Measurements from ENCODE around the gene DAO. TPM values are rescaled to one million over a fixed set of nuclear protein-coding genes. Genes with fewer than 3 reads are reported as not detected.
"Not testable (repeated sequence)": the region's sequence is repeated elsewhere in the genome, so short reads cannot be mapped to it uniquely, and the experiment has no call there.

Gene DAO
- total RNA-seq, 1 donor from 2014 or later: not detected

- DNase-seq (ENCODE audit: low spot score): no peak
Observed at GRCh38 chr12:108849660-108850059, 30.2 kb upstream of the DAO start.

- peak; percentile 85 for DNase-seq (ENCODE audit: low spot score)
Observed at GRCh38 chr12:108850854-108851573, 28.9 kb upstream of the DAO start.

DNA sequence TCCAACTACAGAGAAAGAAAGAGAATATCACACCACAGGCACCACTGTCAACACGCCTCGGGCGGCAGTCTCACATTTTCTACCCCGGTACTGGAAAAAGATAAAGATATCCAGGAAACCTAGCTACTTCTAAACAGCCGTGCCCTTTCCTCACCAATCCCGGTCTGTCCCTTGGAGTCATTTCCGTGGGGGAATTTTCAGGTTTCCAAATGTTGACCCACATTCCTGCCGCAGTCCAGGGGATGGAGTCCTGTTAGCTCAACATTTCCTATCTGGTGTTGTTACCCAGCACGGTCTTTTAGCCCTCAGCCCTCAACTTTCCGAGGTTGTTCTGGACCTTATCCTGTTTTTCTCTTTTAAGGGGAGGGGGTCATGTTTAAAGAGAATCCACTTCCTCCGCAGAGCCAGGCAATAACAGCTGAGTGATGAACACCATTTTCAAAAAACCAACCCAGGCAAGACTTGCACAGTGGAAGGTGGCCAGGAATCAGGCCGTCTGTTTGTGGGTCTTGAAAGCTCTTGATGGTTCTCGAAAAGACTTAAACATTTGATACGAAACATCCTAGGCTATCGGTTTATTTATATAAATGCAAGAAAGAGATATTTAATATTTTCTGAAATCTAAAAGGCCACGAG, 27.1 kb upstream of the DAO start:
- DNase-seq (ENCODE audit: low spot score): no peak

GRCh38 chr12:108853426-108853825, 26.5 kb upstream of the DAO start:
- DNase-seq (ENCODE audit: low spot score): no peak

GRCh38 chr12:108853981-108854446, 25.9 kb upstream of the DAO start:
- no peak for DNase-seq (ENCODE audit: low spot score)

GRCh38 chr12:108854451-108855283, 25.2 kb upstream of the DAO start:
- peak; percentile 59 for DNase-seq (ENCODE audit: low spot score)

DNA sequence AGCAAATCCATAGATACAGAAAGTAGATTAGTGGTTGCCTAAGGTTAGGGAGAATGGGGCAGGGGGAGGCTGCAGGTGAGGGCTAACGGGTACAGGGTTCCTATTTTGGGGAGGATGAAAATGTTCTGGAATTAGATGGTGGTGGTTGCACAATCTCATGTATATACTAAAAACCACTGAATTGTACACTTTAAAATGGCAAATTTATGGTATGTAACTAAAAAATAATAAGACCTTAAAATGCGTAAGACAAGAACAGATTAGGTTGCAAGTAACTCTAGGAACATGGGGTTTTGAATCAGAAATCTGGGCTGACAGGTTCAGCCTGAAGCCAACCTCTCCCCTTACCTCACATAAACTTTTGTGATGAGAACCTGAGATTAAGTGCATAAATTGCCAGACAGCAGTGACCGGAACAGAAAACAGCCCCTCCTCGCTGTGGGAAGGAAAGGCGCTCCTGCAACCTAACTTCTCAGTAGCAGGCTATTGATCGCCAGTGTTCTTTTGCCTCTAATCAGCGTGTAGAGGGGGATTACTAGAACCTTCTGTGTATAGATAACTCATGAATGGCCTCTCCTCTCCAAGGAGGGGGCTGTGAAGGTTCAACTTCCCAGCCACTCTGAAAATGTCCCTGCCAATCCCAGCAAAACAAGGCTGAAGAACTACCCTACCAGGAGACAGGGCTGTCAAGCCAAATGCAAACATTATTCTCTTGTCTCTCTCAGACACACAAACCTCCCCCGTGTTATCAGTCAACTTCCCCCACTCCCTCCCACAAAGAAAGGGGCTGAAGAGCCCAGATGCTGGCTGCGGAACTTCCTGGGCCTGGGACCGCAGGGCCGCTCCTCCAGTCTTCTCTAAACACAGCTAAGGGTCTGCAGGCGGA, 24.4 kb upstream of the DAO start:
- no peak for DNase-seq (ENCODE audit: low spot score)

- DNase-seq (ENCODE audit: low spot score): no peak
Observed at GRCh38 chr12:108856170-108856427, 23.8 kb upstream of the DAO start.

DNA sequence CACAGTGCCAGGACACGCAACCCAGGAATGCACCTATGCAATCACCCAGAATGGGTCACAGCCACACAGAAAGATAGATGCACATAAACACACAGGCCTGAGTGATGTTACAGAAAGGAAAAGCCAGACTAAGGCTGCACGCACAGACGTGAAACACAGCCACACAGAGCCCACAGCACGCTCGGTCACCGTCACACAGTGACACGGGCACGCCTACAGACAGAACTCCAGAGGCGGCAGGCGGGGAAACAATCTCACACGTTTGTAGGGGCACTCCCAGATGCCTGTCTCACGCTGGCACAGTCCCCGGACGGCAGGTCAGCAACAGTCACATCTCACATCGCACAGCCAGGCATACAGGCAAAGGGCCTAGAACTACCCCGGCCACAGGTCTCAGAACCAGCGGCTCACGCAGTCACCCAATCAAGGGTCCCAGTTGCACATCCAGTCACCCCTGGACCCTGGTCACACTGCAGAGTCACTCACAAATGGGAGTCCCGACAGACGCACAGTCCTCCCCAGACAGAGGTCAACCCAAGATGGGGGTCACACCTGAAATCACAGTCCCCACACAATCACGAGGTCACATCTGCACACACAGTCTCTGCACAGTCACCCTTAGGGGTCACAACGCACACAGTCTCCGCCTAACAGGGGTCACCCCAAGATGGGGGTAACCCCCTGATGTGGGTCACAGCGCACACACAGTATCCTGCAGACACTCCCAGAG, 23.3 kb upstream of the DAO start:
- peak; percentile 65 for DNase-seq (ENCODE audit: low spot score)

- no peak for DNase-seq (ENCODE audit: low spot score)
Observed at GRCh38 chr12:108857158-108857407, 22.8 kb upstream of the DAO start.

GRCh38 chr12:108858311-108859074, 21.4 kb upstream of the DAO start:
- DNase-seq (ENCODE audit: low spot score): peak; percentile 52

DNA sequence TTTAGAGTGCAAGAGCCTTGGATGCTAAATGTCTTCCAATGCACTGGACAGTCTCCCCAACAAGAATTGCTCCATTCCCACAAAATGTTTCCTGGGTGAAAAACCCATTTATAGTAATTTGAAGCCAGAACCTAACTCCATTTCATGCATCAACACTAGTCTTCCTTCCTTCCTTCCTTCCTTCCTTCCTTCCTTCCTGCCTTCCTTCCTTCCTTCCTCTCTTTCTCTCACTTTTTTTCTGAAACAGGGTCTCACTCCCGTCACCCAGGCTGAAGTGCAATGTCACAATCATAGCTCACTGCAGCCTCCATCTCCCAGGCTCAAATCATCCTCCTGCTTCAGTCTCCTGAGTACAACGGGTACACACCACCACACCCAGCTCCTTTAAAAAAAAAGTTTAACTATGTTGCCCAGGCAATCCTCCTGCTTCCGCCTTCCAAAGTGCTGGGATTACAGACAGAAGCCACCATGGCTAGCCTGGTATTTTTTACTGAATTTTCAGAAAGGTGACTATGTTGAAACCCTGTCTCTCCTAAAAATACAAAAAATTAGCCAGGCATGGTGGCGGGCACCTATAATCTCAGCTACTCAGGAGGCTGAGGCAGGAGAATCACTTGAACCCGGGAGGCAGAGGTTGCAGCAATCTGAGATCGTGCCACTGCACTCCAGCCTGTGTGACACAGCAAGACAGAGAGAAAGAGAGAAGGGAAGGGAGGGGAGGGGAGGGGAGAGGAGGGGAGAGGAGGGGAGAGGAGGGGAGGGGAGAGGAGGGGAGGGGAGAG, 20.6 kb upstream of the DAO start:
- DNase-seq (ENCODE audit: low spot score): not testable (repeated sequence)

DNA sequence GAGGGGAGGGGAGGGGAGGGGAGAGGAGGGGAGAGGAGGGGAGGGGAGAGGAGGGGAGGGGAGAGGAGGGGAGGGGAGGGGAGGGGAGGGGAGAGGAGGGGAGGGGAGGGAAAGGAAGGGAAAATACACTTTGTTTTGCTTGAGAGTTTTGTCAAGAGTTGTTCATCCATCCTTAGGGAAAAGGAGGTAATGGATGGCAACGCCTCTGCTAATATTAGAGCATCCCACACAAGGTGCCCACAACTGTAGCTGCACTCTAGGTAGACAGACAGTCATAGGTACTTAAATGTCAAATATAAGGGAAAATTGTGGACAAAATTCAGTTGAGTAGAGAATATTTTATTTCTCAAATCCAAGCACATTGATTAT, 20.0 kb upstream of the DAO start:
- no peak for DNase-seq (ENCODE audit: low spot score)

- DNase-seq (ENCODE audit: low spot score): no peak
Observed at GRCh38 chr12:108860443-108860842, 19.4 kb upstream of the DAO start.

DNA sequence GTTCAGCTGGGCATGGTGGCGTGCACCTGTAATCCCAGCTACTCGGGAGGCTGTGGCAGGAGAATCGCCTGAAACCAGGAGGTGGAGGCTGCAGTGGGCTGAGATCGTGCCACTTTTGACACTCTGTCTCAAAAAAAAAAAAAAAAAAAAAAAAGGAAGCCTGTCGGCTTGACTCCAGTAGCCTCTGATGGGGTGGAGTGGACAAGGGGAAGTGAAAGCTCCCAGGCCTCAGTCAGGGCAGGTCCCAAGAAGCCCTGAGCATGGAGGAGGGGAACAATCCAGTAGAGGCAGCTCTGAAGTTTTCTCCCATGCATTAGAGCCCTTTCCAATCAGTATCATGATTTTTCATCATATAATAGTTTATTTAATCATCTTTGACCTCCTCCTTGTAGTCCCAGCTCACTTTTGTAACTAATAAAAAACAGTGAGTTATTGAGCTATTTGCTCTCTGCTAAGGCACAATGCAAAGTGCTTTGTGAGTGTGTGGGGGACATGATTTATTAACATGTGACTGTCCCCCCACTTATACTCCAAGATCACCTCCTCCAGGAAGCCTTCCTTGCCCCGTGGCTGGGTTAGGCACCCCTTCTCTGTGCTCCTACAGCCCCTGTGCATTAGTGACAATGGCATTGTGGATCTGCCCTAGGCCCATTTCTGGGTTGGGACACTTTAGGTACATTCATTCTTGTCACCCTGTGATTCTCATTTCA, 17.9 kb upstream of the DAO start:
- DNase-seq (ENCODE audit: low spot score): no peak

DNA sequence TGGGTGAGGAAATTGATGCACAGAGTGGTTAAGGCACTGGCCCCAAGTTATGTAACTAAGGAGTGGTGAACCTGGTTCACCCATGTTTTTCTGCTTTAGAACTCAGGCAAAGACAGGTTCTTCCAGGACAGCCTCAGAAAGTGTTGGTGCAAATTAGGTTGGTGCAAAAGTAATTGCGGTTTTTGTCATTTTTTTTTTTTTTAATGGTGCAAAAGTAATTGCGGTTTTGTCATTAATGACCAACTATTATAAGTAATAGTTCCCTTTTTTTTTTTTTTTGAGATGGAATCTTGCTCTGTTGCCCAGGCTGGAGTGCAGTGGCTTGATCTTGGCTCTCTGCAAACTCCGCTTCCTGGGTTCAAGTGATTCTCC, 17.3 kb upstream of the DAO start:
- no peak for DNase-seq (ENCODE audit: low spot score)

DNA sequence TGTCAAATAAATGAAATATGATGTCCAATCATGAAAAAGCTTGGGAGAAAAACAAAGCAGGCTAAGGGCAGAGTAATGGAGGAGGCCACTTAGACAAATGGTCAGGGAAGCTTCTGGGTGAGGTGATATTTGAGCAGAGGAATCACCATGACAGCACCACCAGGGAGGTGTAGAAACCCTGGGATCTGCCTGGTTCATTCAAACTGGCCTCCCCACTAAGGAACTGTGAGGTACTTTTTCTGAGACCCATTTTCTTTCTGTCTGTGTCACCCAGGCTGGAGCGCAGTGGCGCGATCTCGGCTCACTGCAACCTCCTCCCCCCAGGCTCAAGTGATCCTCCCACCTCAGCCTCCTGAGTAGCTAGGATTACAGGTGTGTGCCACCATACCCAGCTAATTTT, 14.7 kb upstream of the DAO start:
- no peak for DNase-seq (ENCODE audit: low spot score)

- DNase-seq (ENCODE audit: low spot score): not testable (repeated sequence)
Observed at GRCh38 chr12:108866083-108866482, 13.8 kb upstream of the DAO start.

GRCh38 chr12:108868781-108869180, 11.1 kb upstream of the DAO start:
- DNase-seq (ENCODE audit: low spot score): no peak

Measured in umbilical cord (tissue), 2 donors.